NCI-H2081 (cell line): ENCODE data around the gene MICU1.
A peak's percentile ranks its signal among the peaks of the same experiment; 100 is the strongest.

Experiments used
- DNase-seq, 2 experiments: peaks; one replicate each; lab custom pipeline; 2025; lab: John Stamatoyannopoulos, UW

The MICU1 gene

GRCh38 chr10:72344932-72345331 lies 280.9 kb downstream of the MICU1 start:
- no peak for DNase-seq

- DNase-seq = no peak
Observed at GRCh38 chr10:72342911-72343310, 283.0 kb downstream of the MICU1 start.

GRCh38 chr10:72340510-72341261 lies 285.2 kb downstream of the MICU1 start:
- no peak for DNase-seq

GRCh38 chr10:72338180-72338579 lies 287.7 kb downstream of the MICU1 start:
- DNase-seq = no peak

GRCh38 chr10:72337722-72338121 lies 288.2 kb downstream of the MICU1 start:
- DNase-seq = no peak

GRCh38 chr10:72337039-72337629 lies 288.7 kb downstream of the MICU1 start:
- peak; percentile 67 for DNase-seq

- no peak for DNase-seq
Observed at GRCh38 chr10:72336259-72337038, 289.4 kb downstream of the MICU1 start.

GRCh38 chr10:72335394-72336258 lies 290.3 kb downstream of the MICU1 start:
- no peak for DNase-seq

- peak in 1 of 2 experiments; percentile 29 for DNase-seq
Observed at GRCh38 chr10:72334825-72335393, 291.0 kb downstream of the MICU1 start.

- DNase-seq = peak; percentile 82 to 90
Observed at GRCh38 chr10:72334196-72334824, 291.6 kb downstream of the MICU1 start.

- no peak for DNase-seq
Observed at GRCh38 chr10:72333112-72334015, 292.5 kb downstream of the MICU1 start.

GRCh38 chr10:72332423-72333111 lies 293.3 kb downstream of the MICU1 start:
- DNase-seq = no peak

- DNase-seq = peak; percentile 93 to 97
Observed at GRCh38 chr10:72331575-72332422, 294.1 kb downstream of the MICU1 start.

GRCh38 chr10:72330069-72330426 lies 295.8 kb downstream of the MICU1 start:
- DNase-seq = no peak

- no peak for DNase-seq
Observed at GRCh38 chr10:72329290-72330068, 296.4 kb downstream of the MICU1 start.

- no peak for DNase-seq
Observed at GRCh38 chr10:72328829-72329204, 297.1 kb downstream of the MICU1 start.

GRCh38 chr10:72328045-72328828 lies 297.6 kb downstream of the MICU1 start:
- peak; percentile 19 to 50 for DNase-seq
